ENCODE data around the gene CMPK2.
A peak's percentile ranks its signal among the peaks of the same experiment; 100 is the strongest.
"Not testable (repeated sequence)": the region's sequence is repeated elsewhere in the genome, so short reads cannot be mapped to it uniquely, and the experiment has no call there.

CMPK2 gene

GRCh38 chr2:6879011-6879410 lies 13.3 kb upstream of the CMPK2 start:
- DNase-seq = no peak

- no peak for DNase-seq
Observed at GRCh38 chr2:6878549-6878948, 12.8 kb upstream of the CMPK2 start.

GRCh38 chr2:6877402-6878304 lies 11.9 kb upstream of the CMPK2 start, which contains the start of gene RSAD2:
TSS of gene RSAD2 (plus strand) at chr2:6877777. CDS start at chr2:6877801, 24 bp downstream.
- DNase-seq = peak; percentile 18 to 49

- DNase-seq = no peak
Observed at GRCh38 chr2:6876309-6876708, 10.6 kb upstream of the CMPK2 start.

GRCh38 chr2:6874032-6874431 lies 8.3 kb upstream of the CMPK2 start:
- no peak for DNase-seq

GRCh38 chr2:6872394-6872793 lies 6.7 kb upstream of the CMPK2 start:
- DNase-seq = peak; percentile 64 to 77

- DNase-seq = no peak
Observed at GRCh38 chr2:6866982-6867381, 1.3 kb upstream of the CMPK2 start.

- peak; percentile 27 to 54 for DNase-seq
Observed at GRCh38 chr2:6866275-6866671, 566 bp upstream of the CMPK2 start.

GRCh38 chr2:6864923-6865345 lies 773 bp downstream of the CMPK2 start:
- DNase-seq = no peak

- no peak for DNase-seq
Observed at GRCh38 chr2:6864231-6864754, 1.4 kb downstream of the CMPK2 start.

- DNase-seq = no peak
Observed at GRCh38 chr2:6863792-6864191, 1.9 kb downstream of the CMPK2 start.

- no peak for DNase-seq
Observed at GRCh38 chr2:6860296-6860695, 5.4 kb downstream of the CMPK2 start.

GRCh38 chr2:6858466-6859027 lies 7.2 kb downstream of the CMPK2 start:
- DNase-seq = not testable (repeated sequence)

GRCh38 chr2:6856548-6856920 lies 9.2 kb downstream of the CMPK2 start:
- DNase-seq = no peak

- no peak for DNase-seq
Observed at GRCh38 chr2:6855860-6856547, 9.7 kb downstream of the CMPK2 start.

- DNase-seq = no peak
Observed at GRCh38 chr2:6854416-6854815, 11.3 kb downstream of the CMPK2 start.

GRCh38 chr2:6852195-6852594 lies 13.5 kb downstream of the CMPK2 start:
- DNase-seq = no peak

- no peak for DNase-seq
Observed at GRCh38 chr2:6846967-6847681, 18.6 kb downstream of the CMPK2 start.

GRCh38 chr2:6846540-6846939 lies 19.2 kb downstream of the CMPK2 start:
- no peak for DNase-seq

GRCh38 chr2:6845903-6846302 lies 19.8 kb downstream of the CMPK2 start:
- no peak for DNase-seq

- peak in 1 of 2 experiments; percentile 4 for DNase-seq
Observed at GRCh38 chr2:6845312-6845711, 20.4 kb downstream of the CMPK2 start.

GRCh38 chr2:6841537-6842287 lies 24.0 kb downstream of the CMPK2 start:
- DNase-seq = no peak

Data from Kasumi-1 (cell line).